H54 (cell line): ENCODE results near the gene OTOA.
"Not testable (repeated sequence)": the region's sequence is repeated elsewhere in the genome, so short reads cannot be mapped to it uniquely, and the experiment has no call there.

Source experiments
- DNase-seq: peaks from one replicate; pipeline ENCODE4 v3.0.0; 2011; ENCODE audit warnings: low spot score, mixed read lengths; ENCODE audit not compliant: insufficient read length
- FAIRE-seq: peaks from 3 replicates; lab custom pipeline; 2011; peaks lifted over from hg19 to GRCh38; lab: Jason Lieb, UNC
- POLR2A ChIP-seq: IDR thresholded peaks from 2 replicates; pipeline ENCODE4 v1.6.1; 2011; ENCODE audit warnings: low read depth, mild to moderate bottlenecking, low read length

Gene OTOA

GRCh38 chr16:21650521-21650920, 13.2 kb upstream of the OTOA start:
- FAIRE-seq (no peak), DNase-seq (no peak)
- no peak for TF ChIP-seq POLR2A

GRCh38 chr16:21651515-21651914, 12.3 kb upstream of the OTOA start:
- FAIRE-seq (no peak), DNase-seq (no peak)

GRCh38 chr16:21652453-21652852, 11.3 kb upstream of the OTOA start, which contains the start of gene IGSF6:
TSS of gene IGSF6 (minus strand) at chr16:21652608. CDS start at chr16:21652598, 10 bp downstream.
- FAIRE-seq = no peak
- TF ChIP-seq POLR2A = no peak
- no peak for DNase-seq

More at GRCh38 chr16:21651515-21651914, 12.3 kb upstream of the OTOA start:
- no peak for TF ChIP-seq POLR2A

- DNase-seq (no peak), FAIRE-seq (no peak)
- TF ChIP-seq POLR2A = no peak
Measured at GRCh38 chr16:21653571-21653970, 10.2 kb upstream of the OTOA start.

GRCh38 chr16:21654466-21654865, 9.3 kb upstream of the OTOA start:
- DNase-seq (no peak), FAIRE-seq (no peak)
- no peak for TF ChIP-seq POLR2A

GRCh38 chr16:21654881-21655280, 8.9 kb upstream of the OTOA start:
- DNase-seq (no peak), FAIRE-seq (no peak)
- TF ChIP-seq POLR2A = no peak

GRCh38 chr16:21656795-21657768, 6.7 kb upstream of the OTOA start:
- peak; percentile 49 for DNase-seq
- TF ChIP-seq POLR2A = no peak
- FAIRE-seq = peak; percentile 75

GRCh38 chr16:21659124-21659523, 4.6 kb upstream of the OTOA start:
- FAIRE-seq (no peak), DNase-seq (no peak)
- TF ChIP-seq POLR2A = no peak

GRCh38 chr16:21664801-21665492, 1.2 kb downstream of the OTOA start:
- TF ChIP-seq POLR2A = no peak
- DNase-seq = no peak
- FAIRE-seq = no peak

GRCh38 chr16:21666772-21667171, 3.0 kb downstream of the OTOA start:
- FAIRE-seq (no peak), DNase-seq (no peak)
- TF ChIP-seq POLR2A = no peak

- DNase-seq = no peak
- FAIRE-seq = no peak
- no peak for TF ChIP-seq POLR2A
Measured at GRCh38 chr16:21667575-21667974, 3.8 kb downstream of the OTOA start.

- TF ChIP-seq POLR2A = no peak
- DNase-seq (no peak), FAIRE-seq (no peak)
Measured at GRCh38 chr16:21673469-21673868, 9.7 kb downstream of the OTOA start.

GRCh38 chr16:21674456-21674855, 10.7 kb downstream of the OTOA start:
- not testable (repeated sequence) for DNase-seq, FAIRE-seq

- FAIRE-seq, DNase-seq: not testable (repeated sequence)
Measured at GRCh38 chr16:21680714-21681113, 16.9 kb downstream of the OTOA start.
